ENCODE measurements around the gene KDM5B.
"Not testable (repeated sequence)": the region's sequence is repeated elsewhere in the genome, so short reads cannot be mapped to it uniquely, and the experiment has no call there.

KDM5B gene

DNA sequence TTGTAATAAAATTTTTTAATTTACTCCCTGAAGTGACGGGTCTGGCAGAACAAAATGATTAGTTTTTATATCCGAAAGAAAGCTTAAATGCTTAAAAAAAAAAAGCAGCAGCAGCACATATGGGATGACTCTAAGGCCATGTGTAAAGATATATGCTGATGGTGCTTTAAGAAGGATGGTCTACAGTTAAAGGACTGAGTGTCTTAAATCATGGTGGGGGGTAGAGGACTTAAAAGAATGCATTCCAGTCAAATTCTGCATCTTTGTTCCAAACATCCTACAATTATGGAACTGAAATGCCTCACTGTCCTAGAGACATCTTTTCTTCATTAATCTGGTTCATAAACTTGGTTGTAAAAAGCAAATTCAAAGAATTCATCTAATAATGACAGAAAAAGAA lies 7.0 kb downstream of the KDM5B start:
- no peaks in the 10 kb centered on the region for H3K36me3 ChIP-seq (ENCODE audit: control insufficient read depth, insufficient read depth, low read length)
- DNase-seq (ENCODE audit: extremely low read depth, insufficient read length) = no peak
- H3K27me3 ChIP-seq (replicated peaks; ENCODE audit: control insufficient read depth, insufficient read depth, low read length) = no peaks in the 10 kb centered on the region; the same call in 1 of the 2 replicates
- H3K4me3 ChIP-seq (replicated peaks; ENCODE audit: low read depth, low read length) = no peak overlapping the region
- TF ChIP-seq, protein P1, sequence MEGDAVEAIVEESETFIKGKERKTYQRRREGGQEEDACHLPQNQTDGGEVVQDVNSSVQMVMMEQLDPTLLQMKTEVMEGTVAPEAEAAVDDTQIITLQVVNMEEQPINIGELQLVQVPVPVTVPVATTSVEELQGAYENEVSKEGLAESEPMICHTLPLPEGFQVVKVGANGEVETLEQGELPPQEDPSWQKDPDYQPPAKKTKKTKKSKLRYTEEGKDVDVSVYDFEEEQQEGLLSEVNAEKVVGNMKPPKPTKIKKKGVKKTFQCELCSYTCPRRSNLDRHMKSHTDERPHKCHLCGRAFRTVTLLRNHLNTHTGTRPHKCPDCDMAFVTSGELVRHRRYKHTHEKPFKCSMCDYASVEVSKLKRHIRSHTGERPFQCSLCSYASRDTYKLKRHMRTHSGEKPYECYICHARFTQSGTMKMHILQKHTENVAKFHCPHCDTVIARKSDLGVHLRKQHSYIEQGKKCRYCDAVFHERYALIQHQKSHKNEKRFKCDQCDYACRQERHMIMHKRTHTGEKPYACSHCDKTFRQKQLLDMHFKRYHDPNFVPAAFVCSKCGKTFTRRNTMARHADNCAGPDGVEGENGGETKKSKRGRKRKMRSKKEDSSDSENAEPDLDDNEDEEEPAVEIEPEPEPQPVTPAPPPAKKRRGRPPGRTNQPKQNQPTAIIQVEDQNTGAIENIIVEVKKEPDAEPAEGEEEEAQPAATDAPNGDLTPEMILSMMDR (IDR thresholded peaks at IDR 0.05; ENCODE audit: insufficient read depth, low read length, poor library complexity, severe bottlenecking) = no peak

DNA sequence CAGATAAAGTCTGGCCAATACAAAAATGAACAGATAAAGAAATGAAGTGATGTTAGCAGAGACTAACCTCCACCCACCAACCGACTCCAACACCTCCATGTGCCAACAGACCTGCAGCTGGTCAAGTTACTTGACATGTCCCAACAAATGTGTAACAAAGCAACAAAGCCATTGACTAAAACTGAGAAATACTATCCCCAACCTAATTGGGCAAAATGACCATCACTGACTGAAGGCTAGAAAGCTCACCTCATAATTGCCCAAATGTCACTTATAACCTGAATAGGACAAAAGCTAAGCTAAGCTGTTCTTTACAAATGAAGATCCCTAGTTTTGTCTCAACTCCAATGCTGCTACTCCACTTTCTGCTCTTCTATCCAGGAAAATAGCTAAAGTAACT lies 7.5 kb downstream of the KDM5B start:
- Histone ChIP-seq H3K36me3 (ENCODE audit: control insufficient read depth, insufficient read depth, low read length) (no peaks in the 10 kb centered on the region), H3K4me3 (replicated peaks; ENCODE audit: low read depth, low read length) (no peak overlapping the region), H3K27me3 (replicated peaks; ENCODE audit: control insufficient read depth, insufficient read depth, low read length) (no peaks in the 10 kb centered on the region; the same call in 1 of the 2 replicates)
- DNase-seq (ENCODE audit: extremely low read depth, insufficient read length) = no peak
- TF ChIP-seq, protein P1 (IDR thresholded peaks at IDR 0.05; ENCODE audit: insufficient read depth, low read length, poor library complexity, severe bottlenecking) = no peak

DNA sequence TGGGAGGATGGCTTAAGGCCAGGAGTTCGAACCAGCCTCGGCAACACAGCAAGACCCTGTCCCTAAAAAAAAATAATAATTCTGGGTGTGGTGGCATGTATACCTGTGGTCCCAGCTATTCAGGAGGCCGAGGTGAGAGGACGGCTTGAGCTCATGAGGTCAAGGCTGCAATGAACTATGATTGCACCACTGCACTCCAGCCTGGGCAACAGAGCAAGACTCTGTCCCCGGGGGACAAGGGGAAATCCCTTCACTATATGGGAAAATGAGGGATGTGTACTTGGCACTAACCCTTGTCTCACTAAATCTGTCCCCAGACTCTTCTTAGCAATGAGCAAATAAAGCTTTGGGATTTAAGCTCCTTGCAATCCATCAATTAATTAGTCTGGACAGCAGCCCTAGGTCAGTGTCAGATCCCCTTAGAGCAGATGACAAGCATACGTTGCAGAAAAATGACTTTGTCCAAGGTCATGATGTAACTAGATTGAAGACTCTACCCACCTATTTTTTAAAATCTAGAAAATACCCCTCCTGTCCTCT lies 9.4 kb downstream of the KDM5B start:
- no peak for DNase-seq (ENCODE audit: extremely low read depth, insufficient read length)
- TF ChIP-seq, protein P1 (IDR thresholded peaks at IDR 0.05; ENCODE audit: insufficient read depth, low read length, poor library complexity, severe bottlenecking) = no peak
- Histone ChIP-seq H3K36me3 (ENCODE audit: control insufficient read depth, insufficient read depth, low read length) (no peaks in the 10 kb centered on the region), H3K27me3 (replicated peaks; ENCODE audit: control insufficient read depth, insufficient read depth, low read length) (no peaks in the 10 kb centered on the region; the same call in 1 of the 2 replicates), H3K4me3 (replicated peaks; ENCODE audit: low read depth, low read length) (no peak overlapping the region)

DNA sequence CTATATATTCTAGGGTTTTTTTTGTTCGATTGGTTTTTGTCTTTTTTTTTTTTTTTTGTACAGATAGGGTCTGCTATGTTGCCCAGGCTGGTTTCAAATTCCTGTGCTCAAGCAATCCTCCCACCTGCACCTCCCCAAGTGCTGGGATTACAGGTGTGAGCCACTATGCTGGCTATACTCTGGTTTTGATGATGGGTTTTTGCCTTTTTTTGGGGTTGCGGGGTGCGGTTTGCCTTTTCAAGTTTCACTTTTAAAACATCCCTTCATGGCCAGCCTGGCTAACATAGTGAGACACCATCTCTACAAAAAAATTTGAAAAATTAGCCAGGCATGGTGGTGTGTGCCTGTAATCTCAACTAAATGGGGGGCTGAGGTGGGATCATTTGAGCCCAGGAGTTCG lies 10.0 kb downstream of the KDM5B start:
- no peak for DNase-seq (ENCODE audit: extremely low read depth, insufficient read length)
- Histone ChIP-seq H3K36me3 (ENCODE audit: control insufficient read depth, insufficient read depth, low read length) (no peaks in the 10 kb centered on the region), H3K4me3 (replicated peaks; ENCODE audit: low read depth, low read length) (no peak overlapping the region), H3K27me3 (replicated peaks; ENCODE audit: control insufficient read depth, insufficient read depth, low read length) (no peaks in the 10 kb centered on the region; the same call in 1 of the 2 replicates)
- TF ChIP-seq, protein P1 (IDR thresholded peaks at IDR 0.05; ENCODE audit: insufficient read depth, low read length, poor library complexity, severe bottlenecking) = no peak

DNA sequence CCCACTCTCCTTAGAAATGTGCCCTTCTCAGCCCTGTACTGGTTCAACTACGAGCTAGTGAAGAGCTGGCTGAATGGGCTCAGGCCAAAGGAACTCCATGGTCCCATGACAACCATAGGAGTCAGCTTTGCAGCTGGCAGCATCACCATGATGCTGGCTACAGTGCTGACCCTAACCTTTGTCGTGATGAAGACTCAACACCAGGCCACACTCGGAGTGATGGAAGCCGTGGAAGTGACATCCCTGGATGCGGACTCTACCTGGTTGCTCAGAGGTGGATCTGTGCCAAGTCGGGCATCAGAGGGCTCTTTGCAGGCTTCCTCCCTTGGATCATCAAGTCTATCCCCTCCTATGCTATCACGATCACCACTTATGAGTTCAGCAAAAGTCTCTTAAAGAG lies 11.6 kb downstream of the KDM5B start:
- no peak overlapping the region for H3K4me3 ChIP-seq (replicated peaks; ENCODE audit: low read depth, low read length)
- no peaks in the 10 kb centered on the region for H3K36me3 ChIP-seq (ENCODE audit: control insufficient read depth, insufficient read depth, low read length)
- H3K27me3 ChIP-seq (replicated peaks; ENCODE audit: control insufficient read depth, insufficient read depth, low read length) = no peaks in the 10 kb centered on the region; the same call in 1 of the 2 replicates
- DNase-seq (ENCODE audit: extremely low read depth, insufficient read length) = no peak
- TF ChIP-seq, protein P1 (IDR thresholded peaks at IDR 0.05; ENCODE audit: insufficient read depth, low read length, poor library complexity, severe bottlenecking) = no peak

DNA sequence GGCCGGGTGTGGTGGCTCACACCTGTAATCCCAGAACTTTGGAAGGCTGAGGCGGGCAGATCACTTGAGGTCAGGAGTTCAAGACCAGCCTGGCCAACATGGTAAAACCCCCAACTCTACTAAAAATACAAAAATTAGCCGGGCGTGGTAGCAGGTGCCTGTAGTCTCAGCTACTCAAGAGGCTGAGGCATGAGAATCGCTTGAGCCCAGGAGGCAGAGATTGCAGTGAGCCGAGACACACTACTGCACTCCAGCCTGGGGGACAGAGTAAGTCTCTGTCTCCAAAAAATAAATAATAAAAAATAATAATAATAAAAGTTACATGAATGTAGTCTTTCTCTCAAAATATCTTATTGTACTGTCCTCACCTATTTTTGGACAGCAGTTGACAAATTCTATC lies 13.3 kb downstream of the KDM5B start:
- not testable (repeated sequence) for H3K4me3 ChIP-seq (replicated peaks; ENCODE audit: low read depth, low read length)

More for the DNA sequence above, 13.3 kb downstream of the KDM5B start:
- not testable (repeated sequence) for H3K27me3 ChIP-seq (replicated peaks; ENCODE audit: control insufficient read depth, insufficient read depth, low read length); H3K36me3 ChIP-seq (ENCODE audit: control insufficient read depth, insufficient read depth, low read length); DNase-seq (ENCODE audit: extremely low read depth, insufficient read length)
